ENCODE data around the gene EGR2. TPM values are rescaled to one million over a fixed set of nuclear protein-coding genes. Genes with fewer than 3 reads are reported as not detected.

The EGR2 gene
- polyA plus RNA-seq (2012; ENCODE audit: missing spikeins), result 68.4 TPM

DNA sequence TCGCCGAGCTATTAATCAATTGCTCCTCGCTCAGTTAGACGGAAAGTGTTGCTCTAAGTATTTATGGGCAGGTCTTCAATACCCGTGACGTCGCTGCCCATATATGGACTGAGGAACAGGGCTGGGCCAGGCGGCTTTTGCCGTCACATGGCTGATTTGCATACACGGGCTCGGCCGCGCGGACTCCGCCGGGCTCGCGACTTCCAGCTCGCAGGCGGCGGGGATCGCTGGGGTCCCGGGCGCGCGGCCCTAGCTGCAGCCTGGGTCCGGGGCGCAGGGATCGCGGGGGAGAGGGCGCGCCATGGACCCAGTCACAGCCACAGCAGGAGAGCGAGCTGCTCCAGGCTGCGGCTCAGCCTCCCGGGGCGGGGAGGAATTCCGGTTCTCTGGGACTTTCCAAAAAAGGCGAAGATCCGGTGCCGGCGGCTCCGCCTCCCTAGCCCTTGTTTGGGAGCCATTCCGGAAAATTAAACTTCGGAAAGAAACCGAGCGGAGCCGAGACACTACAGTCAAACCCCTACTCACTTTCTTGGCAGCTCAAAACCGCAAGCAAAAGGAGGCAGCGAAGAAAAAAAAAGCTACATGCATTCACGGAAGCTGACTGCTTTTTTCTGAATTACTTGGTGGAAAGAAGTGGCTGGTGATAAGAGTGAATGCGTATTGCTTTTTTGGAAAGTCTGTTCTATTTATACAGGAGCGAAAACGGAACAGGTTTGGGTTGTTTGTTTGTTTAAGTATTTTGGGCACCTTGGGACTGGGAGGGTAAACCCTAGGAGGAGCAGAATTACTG is at the start of gene EGR2:
Gene EGR2 (minus strand): TSS at position 36 of the 790 bp plus-strand sequence. CDS start 337 bp downstream, outside the sequence.
- TF ChIP-seq POLR2AphosphoS5 (IDR thresholded peaks at IDR 0.05; ENCODE audit: low read depth, low read length) (peak; percentile 11; the same call in 1 of the 2 replicates), POLR2A (IDR thresholded peaks at IDR 0.05; ENCODE audit: low read depth, low read length) (peak; percentile 13), TAF1 (IDR thresholded peaks at IDR 0.05; ENCODE audit: borderline replicate concordance, low read depth, low read length) (peak; percentile 10)
- peak; percentile 99 for FAIRE-seq
- peak; percentile 84 for DNase-seq (ENCODE audit: insufficient read length)

DNA sequence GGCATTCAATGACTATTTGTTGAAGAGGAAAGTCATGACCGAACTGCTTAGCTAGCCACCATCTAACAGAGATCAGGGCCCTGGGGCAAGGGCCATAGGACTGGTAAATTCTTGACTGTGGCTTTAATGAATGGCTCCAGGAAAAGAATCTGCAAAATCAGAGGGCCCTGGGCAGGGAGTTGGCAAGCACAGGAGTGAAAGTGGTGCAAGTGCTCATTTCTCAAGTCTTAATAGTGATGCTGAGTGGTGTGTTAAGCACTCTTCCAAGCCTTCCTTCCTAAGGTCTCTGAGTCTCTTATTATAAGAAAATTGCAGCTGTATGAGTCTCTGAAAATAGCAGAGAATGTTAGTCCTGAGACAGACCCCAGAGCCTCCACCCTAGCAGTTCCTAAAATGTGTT is 46.3 kb upstream of the EGR2 start:
- TF ChIP-seq TAF1 (IDR thresholded peaks at IDR 0.05; ENCODE audit: borderline replicate concordance, low read depth, low read length) (no peak), POLR2AphosphoS5 (IDR thresholded peaks at IDR 0.05; ENCODE audit: low read depth, low read length) (no peak), POLR2A (IDR thresholded peaks at IDR 0.05; ENCODE audit: low read depth, low read length) (no peak)
- DNase-seq (ENCODE audit: insufficient read length) (no peak), FAIRE-seq (no peak)

DNA sequence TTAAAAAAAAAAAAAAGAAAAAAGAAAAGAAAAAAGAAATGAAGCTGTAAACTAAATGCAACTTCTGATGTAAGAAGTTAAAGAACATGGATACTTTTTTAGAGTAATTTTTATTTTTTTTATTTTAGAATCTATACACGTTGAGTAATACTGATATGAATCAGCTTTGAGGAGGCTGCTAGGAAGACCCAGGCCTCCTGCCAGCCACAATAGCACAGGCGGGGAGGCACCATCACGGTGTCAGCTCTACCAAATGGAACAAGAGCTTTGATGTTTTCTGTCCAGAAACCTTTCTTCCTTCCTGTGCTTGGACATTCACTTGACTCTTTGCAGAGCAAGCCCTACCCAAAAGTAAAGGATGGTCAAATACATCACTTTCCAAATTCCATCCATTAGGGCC is 45.3 kb upstream of the EGR2 start:
- TF ChIP-seq POLR2A (IDR thresholded peaks at IDR 0.05; ENCODE audit: low read depth, low read length) (no peak), TAF1 (IDR thresholded peaks at IDR 0.05; ENCODE audit: borderline replicate concordance, low read depth, low read length) (no peak), POLR2AphosphoS5 (IDR thresholded peaks at IDR 0.05; ENCODE audit: low read depth, low read length) (no peak)
- FAIRE-seq (no peak), DNase-seq (ENCODE audit: insufficient read length) (no peak)

DNA sequence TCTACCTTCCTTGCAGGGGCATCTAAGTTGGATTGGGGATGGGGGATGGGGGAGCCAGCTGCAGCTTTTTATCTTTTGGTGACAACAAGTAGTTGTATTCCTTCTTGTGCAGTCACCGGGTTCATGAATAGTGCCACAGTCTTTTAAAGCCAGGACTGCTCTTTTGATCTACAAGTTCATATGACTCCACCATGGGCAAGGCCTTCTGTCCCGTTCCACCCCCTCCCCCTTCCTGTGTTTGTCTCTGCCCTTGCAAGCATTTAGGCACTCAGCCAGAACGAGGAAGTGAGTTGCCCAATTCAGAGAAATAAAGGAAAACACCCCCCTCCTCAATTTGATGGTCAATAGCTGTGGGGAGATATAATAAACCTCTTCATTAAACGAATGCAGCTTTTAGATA is 44.8 kb upstream of the EGR2 start:
- FAIRE-seq (no peak), DNase-seq (ENCODE audit: insufficient read length) (no peak)
- no peak for TF ChIP-seq TAF1 (IDR thresholded peaks at IDR 0.05; ENCODE audit: borderline replicate concordance, low read depth, low read length)
- TF ChIP-seq POLR2AphosphoS5 (IDR thresholded peaks at IDR 0.05; ENCODE audit: low read depth, low read length), result no peak
- no peak for TF ChIP-seq POLR2A (IDR thresholded peaks at IDR 0.05; ENCODE audit: low read depth, low read length)

DNA sequence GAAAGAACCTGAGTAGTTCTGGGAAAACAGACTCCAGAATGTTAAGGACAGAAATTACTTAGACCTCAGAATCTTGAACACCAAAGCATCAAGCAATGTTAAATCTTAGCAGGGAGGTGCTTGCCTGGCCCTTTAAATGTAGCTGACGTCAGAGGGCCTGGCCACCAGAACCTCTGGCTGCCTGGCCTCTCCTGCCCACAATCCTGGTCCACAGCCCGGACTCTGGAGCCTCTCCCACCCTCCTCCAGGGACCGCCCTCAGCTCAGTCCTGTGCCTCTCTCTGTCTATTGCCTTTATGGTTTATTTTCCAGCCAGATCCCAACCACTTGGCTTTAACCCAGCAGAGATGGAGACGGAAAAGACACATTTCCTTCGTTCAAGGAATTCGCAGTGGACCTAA is 42.2 kb upstream of the EGR2 start:
- DNase-seq (ENCODE audit: insufficient read length) (no peak), FAIRE-seq (no peak)

DNA sequence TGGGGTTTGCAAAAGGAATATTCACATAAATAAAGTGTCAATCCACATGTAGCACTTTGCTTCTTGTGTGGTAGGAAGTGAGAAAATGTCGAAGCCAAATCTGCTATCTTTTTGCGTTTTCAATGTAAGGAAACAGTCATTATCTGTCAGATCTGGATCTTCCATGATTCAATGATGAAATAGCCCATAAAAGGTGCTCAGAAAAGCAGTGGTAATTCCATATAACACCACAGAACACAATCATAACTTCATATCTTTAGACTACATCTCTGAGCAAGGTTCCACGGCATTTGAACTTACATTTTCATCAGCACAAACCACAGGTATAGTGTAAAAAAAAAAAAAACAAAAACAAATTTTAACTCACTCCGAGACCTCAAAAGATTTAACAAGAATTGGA is 39.9 kb upstream of the EGR2 start:
- TF ChIP-seq TAF1 (IDR thresholded peaks at IDR 0.05; ENCODE audit: borderline replicate concordance, low read depth, low read length), result no peak
- TF ChIP-seq POLR2A (IDR thresholded peaks at IDR 0.05; ENCODE audit: low read depth, low read length), result no peak
- no peak for TF ChIP-seq POLR2AphosphoS5 (IDR thresholded peaks at IDR 0.05; ENCODE audit: low read depth, low read length)
- FAIRE-seq (no peak), DNase-seq (ENCODE audit: insufficient read length) (no peak)

More for the DNA sequence above, 42.2 kb upstream of the EGR2 start:
- TF ChIP-seq POLR2AphosphoS5 (IDR thresholded peaks at IDR 0.05; ENCODE audit: low read depth, low read length), result no peak
- no peak for TF ChIP-seq POLR2A (IDR thresholded peaks at IDR 0.05; ENCODE audit: low read depth, low read length)
- TF ChIP-seq TAF1 (IDR thresholded peaks at IDR 0.05; ENCODE audit: borderline replicate concordance, low read depth, low read length), result no peak

DNA sequence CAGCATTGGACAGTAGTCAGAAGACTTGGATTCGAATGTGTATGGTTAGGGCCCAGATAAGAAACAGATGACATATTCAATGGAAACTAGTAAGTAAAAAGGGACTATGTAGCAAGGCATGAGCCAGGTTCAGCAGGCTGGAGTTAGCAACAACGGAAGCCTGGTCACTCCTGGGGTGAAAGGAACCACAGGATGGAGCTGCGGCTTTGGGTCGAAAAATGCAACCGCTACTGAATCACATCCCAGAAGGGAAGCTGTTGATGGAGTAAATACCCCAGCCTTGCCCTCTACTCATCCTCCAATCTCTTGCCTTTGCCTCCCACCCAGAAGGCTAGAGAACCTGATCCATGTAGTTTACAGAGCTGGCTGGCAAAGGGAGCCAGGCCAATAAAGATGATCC is 37.5 kb upstream of the EGR2 start:
- FAIRE-seq (peak; percentile 74), DNase-seq (ENCODE audit: insufficient read length) (no peak)
- no peak for TF ChIP-seq POLR2A (IDR thresholded peaks at IDR 0.05; ENCODE audit: low read depth, low read length)
- TF ChIP-seq TAF1 (IDR thresholded peaks at IDR 0.05; ENCODE audit: borderline replicate concordance, low read depth, low read length), result no peak
- no peak for TF ChIP-seq POLR2AphosphoS5 (IDR thresholded peaks at IDR 0.05; ENCODE audit: low read depth, low read length)

DNA sequence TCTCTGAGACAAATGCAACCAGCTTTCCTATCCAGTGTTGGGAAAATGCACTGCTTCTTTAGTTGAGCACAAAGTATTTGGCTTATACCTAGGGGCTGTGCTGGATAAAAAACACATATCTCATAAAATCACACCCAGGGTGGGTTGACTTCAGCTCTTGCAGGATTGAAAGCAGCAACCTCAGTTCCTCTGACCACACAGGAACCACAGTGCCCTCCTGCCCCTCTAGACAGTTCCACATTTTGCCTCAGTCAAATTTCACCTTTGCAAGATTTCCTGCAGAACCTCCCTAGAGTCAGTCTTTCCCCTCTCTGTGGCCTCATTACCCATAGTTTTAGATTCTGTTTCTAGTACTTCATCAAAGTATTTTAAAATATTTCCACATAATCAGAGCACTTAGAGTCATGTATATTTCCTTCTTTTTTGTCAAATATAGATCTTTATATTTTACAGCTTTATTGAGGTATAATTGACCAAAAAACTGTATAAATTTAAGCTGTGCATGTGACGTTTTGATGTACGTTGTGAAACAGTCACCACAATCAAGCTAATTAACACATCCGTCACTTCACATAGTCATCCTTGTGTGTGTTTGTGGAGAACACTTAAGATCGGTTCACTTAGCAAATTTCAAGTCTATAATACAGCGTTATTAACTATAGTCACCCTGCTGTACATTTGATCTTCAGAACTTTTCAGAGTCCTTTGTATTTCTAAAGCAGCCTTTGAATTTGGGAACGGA is 37.0 kb upstream of the EGR2 start:
- TF ChIP-seq POLR2A (IDR thresholded peaks at IDR 0.05; ENCODE audit: low read depth, low read length) (no peak), POLR2AphosphoS5 (IDR thresholded peaks at IDR 0.05; ENCODE audit: low read depth, low read length) (no peak), TAF1 (IDR thresholded peaks at IDR 0.05; ENCODE audit: borderline replicate concordance, low read depth, low read length) (no peak)
- DNase-seq (ENCODE audit: insufficient read length) (no peak), FAIRE-seq (peak; percentile 94)

DNA sequence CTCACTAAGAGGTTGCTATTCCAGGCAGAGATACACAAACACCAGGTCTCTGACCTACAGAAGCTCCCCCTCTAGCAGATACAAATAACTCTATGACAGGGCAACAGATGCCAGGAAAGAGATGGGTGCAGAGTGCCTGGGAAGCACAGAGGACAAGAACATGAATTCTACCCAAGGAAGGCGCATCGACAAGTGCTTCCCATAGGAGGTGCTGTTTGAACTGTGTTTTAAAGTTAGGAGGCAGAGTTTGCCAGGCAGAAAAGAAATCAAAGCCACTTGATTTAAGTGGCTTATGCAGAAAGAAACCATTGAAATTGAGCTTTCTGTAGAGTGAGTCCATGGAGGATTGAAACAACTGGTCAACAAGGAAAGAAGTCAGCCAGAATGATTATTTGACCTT is 35.3 kb upstream of the EGR2 start:
- peak; percentile 73 for FAIRE-seq
- no peak for TF ChIP-seq TAF1 (IDR thresholded peaks at IDR 0.05; ENCODE audit: borderline replicate concordance, low read depth, low read length)
- TF ChIP-seq POLR2A (IDR thresholded peaks at IDR 0.05; ENCODE audit: low read depth, low read length), result no peak
- TF ChIP-seq POLR2AphosphoS5 (IDR thresholded peaks at IDR 0.05; ENCODE audit: low read depth, low read length), result no peak
- no peak for DNase-seq (ENCODE audit: insufficient read length)

DNA sequence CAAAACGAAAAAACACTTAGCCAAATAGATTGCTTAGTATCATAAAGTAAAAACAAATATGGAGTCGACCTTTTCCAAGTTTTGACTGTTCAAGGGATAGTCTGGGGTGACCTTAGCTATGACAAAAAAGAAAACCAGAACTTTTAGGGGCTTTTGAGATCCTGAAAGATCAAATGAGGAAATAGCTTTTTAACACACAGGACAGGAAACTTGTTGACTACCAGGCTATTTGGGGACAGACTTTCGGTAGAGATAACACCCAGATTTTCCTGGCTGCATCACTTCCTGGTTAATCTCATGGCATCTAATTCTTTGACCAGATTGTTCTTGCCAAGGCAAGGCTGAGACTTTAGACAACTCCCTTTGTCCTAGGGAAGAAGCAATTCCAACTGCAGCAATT is 34.5 kb upstream of the EGR2 start:
- no peak for TF ChIP-seq POLR2A (IDR thresholded peaks at IDR 0.05; ENCODE audit: low read depth, low read length)
- no peak for TF ChIP-seq TAF1 (IDR thresholded peaks at IDR 0.05; ENCODE audit: borderline replicate concordance, low read depth, low read length)
- TF ChIP-seq POLR2AphosphoS5 (IDR thresholded peaks at IDR 0.05; ENCODE audit: low read depth, low read length), result no peak
- peak; percentile 27 for FAIRE-seq
- DNase-seq (ENCODE audit: insufficient read length), result no peak

DNA sequence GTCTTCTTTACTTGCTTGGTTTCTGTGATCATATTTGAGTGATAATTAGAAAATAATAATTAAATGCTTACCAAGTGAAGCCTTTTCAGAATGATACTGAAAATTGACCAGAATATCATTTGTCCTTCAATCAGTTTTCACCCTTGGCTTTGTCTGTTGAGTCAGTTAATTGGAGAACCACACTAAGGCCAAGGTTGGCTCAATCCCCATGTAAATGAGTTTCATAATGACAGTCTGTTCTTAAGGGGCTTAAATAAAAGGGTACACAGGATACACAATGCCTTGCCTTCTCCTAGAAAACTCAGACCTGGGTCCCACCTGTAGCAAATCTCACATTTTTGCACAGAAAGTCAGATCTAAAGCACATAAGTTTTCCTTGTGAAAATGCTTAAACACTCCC is 31.3 kb upstream of the EGR2 start:
- FAIRE-seq (no peak), DNase-seq (ENCODE audit: insufficient read length) (no peak)
- TF ChIP-seq TAF1 (IDR thresholded peaks at IDR 0.05; ENCODE audit: borderline replicate concordance, low read depth, low read length), result no peak
- TF ChIP-seq POLR2A (IDR thresholded peaks at IDR 0.05; ENCODE audit: low read depth, low read length), result no peak
- no peak for TF ChIP-seq POLR2AphosphoS5 (IDR thresholded peaks at IDR 0.05; ENCODE audit: low read depth, low read length)
